NCI-H187 (cell line): Measurements from ENCODE around the gene DAP.
"Not testable (repeated sequence)": the region's sequence is repeated elsewhere in the genome, so short reads cannot be mapped to it uniquely, and the experiment has no call there.

Experiments
- DNase-seq, 2 experiments: peaks; one replicate each; lab custom pipeline; 2025; lab: John Stamatoyannopoulos, UW

DAP gene

GRCh38 chr5:10671041-10672008 lies 89.7 kb downstream of the DAP start:
- DNase-seq = no peak

- no peak for DNase-seq
Measured at GRCh38 chr5:10669983-10670382, 91.1 kb downstream of the DAP start.

GRCh38 chr5:10668697-10669096 lies 92.3 kb downstream of the DAP start:
- DNase-seq = no peak

- DNase-seq = no peak
Measured at GRCh38 chr5:10667431-10668057, 93.5 kb downstream of the DAP start.

- DNase-seq = no peak
Measured at GRCh38 chr5:10666531-10667299, 94.3 kb downstream of the DAP start.

- no peak for DNase-seq
Measured at GRCh38 chr5:10665799-10666198, 95.2 kb downstream of the DAP start.

GRCh38 chr5:10664180-10664769 lies 96.8 kb downstream of the DAP start:
- DNase-seq = not testable (repeated sequence)

- DNase-seq = no peak
Measured at GRCh38 chr5:10663489-10664179, 97.4 kb downstream of the DAP start.

- DNase-seq = no peak
Measured at GRCh38 chr5:10662661-10663488, 98.2 kb downstream of the DAP start.

GRCh38 chr5:10662083-10662482 lies 99.0 kb downstream of the DAP start:
- DNase-seq = no peak

- DNase-seq = no peak
Measured at GRCh38 chr5:10661401-10661800, 99.6 kb downstream of the DAP start.

GRCh38 chr5:10660720-10661387 lies 100.2 kb downstream of the DAP start:
- DNase-seq = no peak

GRCh38 chr5:10660135-10660534 lies 100.9 kb downstream of the DAP start:
- DNase-seq = no peak

- no peak for DNase-seq
Measured at GRCh38 chr5:10658265-10658664, 102.8 kb downstream of the DAP start.

GRCh38 chr5:10655972-10656830 lies 104.8 kb downstream of the DAP start:
- no peak for DNase-seq

- no peak for DNase-seq
Measured at GRCh38 chr5:10655161-10655971, 105.7 kb downstream of the DAP start.

GRCh38 chr5:10654566-10654965 lies 106.5 kb downstream of the DAP start:
- no peak for DNase-seq

GRCh38 chr5:10653751-10654400 lies 107.2 kb downstream of the DAP start:
- no peak for DNase-seq
